Activated B cell treated with CpG ODN at 0.5 μM for 24 hours (primary cell): Measurements from ENCODE around the gene ADAM8. TPM values are rescaled to one million over a fixed set of nuclear protein-coding genes. Genes with fewer than 3 reads are reported as not detected.

ENCODE experiments used
- ATAC-seq: fragments of 200-7000 bp; cut with Tn5 transposase; one replicate; pipeline ENCODE4 v1.10.0; 2021; ENCODE audit warnings: low read depth, mild to moderate bottlenecking, moderate library complexity
- CTCF ChIA-PET: fragments of 350-600 bp; sonication (Branson Sonifier 250); formaldehyde crosslinking; loops from one replicate; lab custom pipeline; 2021; ENCODE audit warnings: antibody characterized with exemption; lab: Charles Lee
- POLR2A ChIA-PET: fragments of 350-600 bp; sonication (Branson Sonifier 250); formaldehyde crosslinking; loops from one replicate; lab custom pipeline; 2021; ENCODE audit warnings: antibody characterized with exemption; lab: Charles Lee
- DNase-seq: peaks from one replicate; pipeline ENCODE4 v3.0.0; 2022
- H3K27ac Mint-ChIP-seq: one replicate; pipeline ENCODE4 v1.8.0; 2020; ENCODE audit warnings: mixed read lengths
- H3K27me3 Mint-ChIP-seq: one replicate; pipeline ENCODE4 v1.8.0; 2021; ENCODE audit warnings: mixed read lengths
- H3K36me3 Mint-ChIP-seq: one replicate; pipeline ENCODE4 v1.8.0; 2021; ENCODE audit warnings: low read depth, mixed read lengths
- H3K4me1 Mint-ChIP-seq: one replicate; pipeline ENCODE4 v1.8.0; 2021; ENCODE audit warnings: mixed read lengths
- H3K4me3 Mint-ChIP-seq: one replicate; pipeline ENCODE4 v1.8.0; 2020; ENCODE audit warnings: mild to moderate bottlenecking, mixed read lengths
- H3K9me3 Mint-ChIP-seq: one replicate; pipeline ENCODE4 v1.8.0; 2020; ENCODE audit warnings: mixed read lengths
- intact Hi-C: fragments of 100-400 bp; cut with micrococcal nuclease; formaldehyde crosslinking; loops from one replicate; pipeline ENCODE4 v1.15.1; 2024
- total RNA-seq: library from RNA; stranded (reverse); gene quantifications from 2 replicates; pipeline ENCODE4 v1.2.3, GENCODE V29; 2022
- TF ChIP-seq, protein P1 (sequence below): fragments of 200-600 bp; IDR thresholded peaks from one replicate; pipeline ENCODE4 v1.8.0; 2022; ENCODE audit warnings: antibody characterized with exemption, mild to moderate bottlenecking

The ADAM8 gene
- total RNA-seq, 1 donor from 2014 or later = 152 TPM

DNA sequence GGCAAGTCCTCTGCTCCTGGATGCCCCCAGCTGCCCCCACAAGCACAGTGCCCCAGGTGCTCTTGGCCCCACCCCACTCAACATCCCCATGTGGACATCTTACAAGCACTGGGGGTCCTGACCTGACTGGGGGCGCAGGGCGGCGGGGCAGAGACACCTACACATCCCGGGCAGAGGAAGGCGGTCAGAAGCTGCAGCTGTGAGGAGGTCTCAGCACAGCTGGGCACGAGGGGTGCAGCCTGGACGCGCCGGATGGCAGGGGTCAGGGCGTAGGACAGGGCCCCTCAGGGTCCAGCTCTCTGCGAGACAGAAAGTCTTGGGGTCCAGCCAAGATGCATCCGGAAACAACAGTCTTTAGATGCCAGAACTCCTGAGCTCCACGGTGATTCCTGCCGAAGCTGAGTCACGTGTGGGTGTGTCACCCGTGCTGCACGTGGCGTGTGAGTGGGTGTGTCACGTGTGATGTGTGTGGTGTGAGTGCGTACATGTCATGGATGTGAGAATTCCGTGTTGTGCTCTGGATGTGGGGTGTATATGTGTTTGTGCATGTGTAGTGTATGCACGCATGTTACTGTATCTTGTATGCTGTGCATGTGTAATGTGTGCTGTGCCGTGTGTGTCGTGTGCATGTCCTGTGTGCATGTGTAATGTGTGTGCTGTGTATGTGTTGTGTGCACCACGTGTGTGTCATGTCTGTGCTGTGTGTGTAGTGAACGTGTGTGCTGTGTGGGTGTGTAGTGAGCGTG is 33.9 kb downstream of the ADAM8 start:
- intact Hi-C loops = no loop called here
- ChIA-PET POLR2A (no interaction called here), CTCF (interaction anchor here (1.3 kb wide), 2 partner anchors 21 to 99 kb away, joined by 3 read pairs; no protein-coding TSS in a partner anchor)
- DNase-seq (no peak), ATAC-seq (no peak)
- H3K9me3 Mint-ChIP-seq = no peaks in the 10 kb centered on the region
- H3K36me3 Mint-ChIP-seq = no peaks in the 10 kb centered on the region
- H3K27ac Mint-ChIP-seq = no peak overlapping the region
- H3K4me1 Mint-ChIP-seq = peaks cover 38% of the 10 kb centered on the region
- TF ChIP-seq, protein P1, sequence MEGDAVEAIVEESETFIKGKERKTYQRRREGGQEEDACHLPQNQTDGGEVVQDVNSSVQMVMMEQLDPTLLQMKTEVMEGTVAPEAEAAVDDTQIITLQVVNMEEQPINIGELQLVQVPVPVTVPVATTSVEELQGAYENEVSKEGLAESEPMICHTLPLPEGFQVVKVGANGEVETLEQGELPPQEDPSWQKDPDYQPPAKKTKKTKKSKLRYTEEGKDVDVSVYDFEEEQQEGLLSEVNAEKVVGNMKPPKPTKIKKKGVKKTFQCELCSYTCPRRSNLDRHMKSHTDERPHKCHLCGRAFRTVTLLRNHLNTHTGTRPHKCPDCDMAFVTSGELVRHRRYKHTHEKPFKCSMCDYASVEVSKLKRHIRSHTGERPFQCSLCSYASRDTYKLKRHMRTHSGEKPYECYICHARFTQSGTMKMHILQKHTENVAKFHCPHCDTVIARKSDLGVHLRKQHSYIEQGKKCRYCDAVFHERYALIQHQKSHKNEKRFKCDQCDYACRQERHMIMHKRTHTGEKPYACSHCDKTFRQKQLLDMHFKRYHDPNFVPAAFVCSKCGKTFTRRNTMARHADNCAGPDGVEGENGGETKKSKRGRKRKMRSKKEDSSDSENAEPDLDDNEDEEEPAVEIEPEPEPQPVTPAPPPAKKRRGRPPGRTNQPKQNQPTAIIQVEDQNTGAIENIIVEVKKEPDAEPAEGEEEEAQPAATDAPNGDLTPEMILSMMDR = no peak
- H3K27me3 Mint-ChIP-seq = peaks cover 14% of the 10 kb centered on the region
- no peak overlapping the region for H3K4me3 Mint-ChIP-seq

DNA sequence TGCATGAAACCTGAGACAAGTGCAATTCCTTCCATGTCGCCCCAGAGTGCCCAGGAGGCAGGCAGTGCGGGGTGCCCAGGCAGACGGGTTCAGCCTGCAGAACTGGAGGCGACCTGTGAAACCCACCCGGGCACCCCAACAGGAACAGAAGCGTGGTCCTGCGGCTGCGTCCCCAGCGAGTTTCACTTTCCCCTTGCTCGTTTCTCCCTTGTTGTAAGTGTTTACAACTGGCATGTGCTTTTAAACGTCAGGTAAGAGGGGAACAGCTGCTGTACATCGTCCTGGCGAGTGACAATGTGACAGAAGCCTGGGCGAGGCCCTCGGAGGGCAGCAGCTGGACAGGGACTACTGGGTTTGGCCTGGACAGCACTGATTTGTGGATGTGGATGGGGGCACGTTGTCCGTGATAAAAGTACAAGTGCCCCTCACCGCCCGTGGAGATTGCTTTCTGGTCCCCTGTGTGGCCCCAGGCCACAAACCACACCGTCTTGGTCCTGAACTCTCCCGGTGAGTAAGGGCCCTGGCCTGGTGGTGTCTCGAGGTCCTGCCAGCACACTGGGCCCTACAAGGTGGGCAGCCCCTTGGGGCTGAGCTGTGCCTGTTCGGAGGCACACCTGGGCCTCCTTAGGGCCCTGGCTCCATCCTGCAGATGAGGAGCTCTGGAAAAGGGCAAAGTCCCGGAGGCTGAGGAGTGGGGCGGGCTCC is 35.0 kb downstream of the ADAM8 start:
- ChIA-PET POLR2A (interaction anchor here (1.2 to 2.7 kb wide), 2 partner anchors 17 to 34 kb away, joined by 5 to 12 read pairs; no protein-coding TSS in a partner anchor), CTCF (interaction anchor here (1.3 kb wide), 1 partner anchor 23 kb away, joined by 3 read pairs; no protein-coding TSS in a partner anchor)
- Mint-ChIP-seq H3K36me3 (no peaks in the 10 kb centered on the region), H3K9me3 (no peaks in the 10 kb centered on the region), H3K4me1 (peaks cover 37% of the 10 kb centered on the region), H3K27ac (peak overlapping the region; percentile 12), H3K27me3 (peaks cover 14% of the 10 kb centered on the region), H3K4me3 (peak overlapping the region; percentile 81)
- intact Hi-C loops = loop anchor here (2.0 kb wide), 1 partner anchor 17 kb away; no protein-coding TSS in a partner anchor
- ATAC-seq = peak; percentile 45
- no peak for DNase-seq
- TF ChIP-seq, protein P1 = no peak

DNA sequence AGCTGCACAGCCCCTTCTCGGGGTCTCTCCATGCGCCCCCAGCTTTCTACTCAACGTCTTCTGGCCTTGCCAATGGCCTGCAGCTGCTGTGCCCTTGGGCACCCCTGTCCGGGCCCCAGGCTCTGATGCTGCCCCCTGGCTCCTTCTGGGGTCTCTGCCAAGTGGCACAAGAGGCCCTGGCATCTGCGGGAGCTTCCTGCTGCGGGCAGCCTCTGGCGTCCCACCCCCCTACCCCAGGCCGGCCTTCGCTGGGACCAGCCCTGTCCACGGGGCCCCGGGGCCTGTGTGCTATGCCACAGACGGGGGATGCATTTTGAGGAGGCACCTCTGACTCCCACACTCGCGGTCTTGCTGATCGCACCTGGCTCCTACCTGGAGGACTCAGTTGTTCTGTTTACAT is 36.7 kb downstream of the ADAM8 start:
- POLR2A ChIA-PET = interaction anchor here (2.7 kb wide), 1 partner anchor 35 kb away, joined by 12 read pairs; no protein-coding TSS in a partner anchor
- no peak for ATAC-seq
- H3K4me1 Mint-ChIP-seq = peaks cover 44% of the 10 kb centered on the region
- H3K9me3 Mint-ChIP-seq = no peaks in the 10 kb centered on the region
- CTCF ChIA-PET = interaction anchor here (1.0 kb wide), 1 partner anchor 90 kb away, joined by 3 read pairs; no protein-coding TSS in a partner anchor
- H3K36me3 Mint-ChIP-seq = no peaks in the 10 kb centered on the region
- H3K27me3 Mint-ChIP-seq = peaks cover 9% of the 10 kb centered on the region
- H3K4me3 Mint-ChIP-seq = no peak overlapping the region
- TF ChIP-seq, protein P1 = no peak
- no peak for DNase-seq
- intact Hi-C loops = loop anchor here (2.0 kb wide), 1 partner anchor 19 kb away; no protein-coding TSS in a partner anchor
- no peak overlapping the region for H3K27ac Mint-ChIP-seq

DNA sequence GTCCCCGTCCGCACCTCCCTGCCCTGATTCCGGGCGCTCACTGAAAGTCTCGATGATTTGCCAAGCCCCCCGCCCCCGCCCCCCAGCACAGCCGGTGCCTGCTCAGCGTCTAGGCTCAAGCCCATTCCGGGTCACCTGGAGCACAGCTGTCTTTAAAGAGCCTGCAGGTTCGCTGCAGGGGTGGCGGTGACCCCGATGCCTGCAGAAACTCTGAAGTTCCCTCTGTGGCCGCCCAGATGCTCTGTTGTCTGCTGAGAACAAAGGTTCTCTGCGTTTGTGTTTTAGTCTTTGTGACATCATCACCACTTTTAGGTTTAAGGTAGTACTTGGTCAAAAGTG is 38.2 kb downstream of the ADAM8 start:
- Mint-ChIP-seq H3K36me3 (no peaks in the 10 kb centered on the region), H3K27me3 (peaks cover 9% of the 10 kb centered on the region), H3K4me1 (peaks cover 46% of the 10 kb centered on the region), H3K4me3 (no peak overlapping the region), H3K27ac (no peak overlapping the region), H3K9me3 (no peaks in the 10 kb centered on the region)
- CTCF ChIA-PET = no interaction called here
- intact Hi-C loops = no loop called here
- TF ChIP-seq, protein P1 = no peak
- DNase-seq = no peak
- POLR2A ChIA-PET = interaction anchor here (0.7 kb wide), 1 partner anchor 80 kb away, joined by 3 read pairs; no protein-coding TSS in a partner anchor
- no peak for ATAC-seq
